Lower leg skin (tissue), 3 donors: Measurements from ENCODE around the gene UCP3.

Experiments
- POLR2A ChIP-seq, 2 donors: fragments of 450-650 bp; IDR thresholded peaks; one replicate each; pipeline ENCODE4 v1.6.1; 2016 to 2017; ENCODE audit warnings: antibody characterized with exemption in 2 of 2, mild to moderate bottlenecking in 1 of 2, moderate library complexity in 1 of 2
- TF ChIP-seq, protein P1 (sequence below), 3 donors: fragments of 450-650 bp; IDR thresholded peaks; one replicate each; pipeline ENCODE4 v1.5.1; 2016; ENCODE audit warnings: antibody characterized with exemption in 3 of 3, mild to moderate bottlenecking in 3 of 3, moderate library complexity in 2 of 3

DNA sequence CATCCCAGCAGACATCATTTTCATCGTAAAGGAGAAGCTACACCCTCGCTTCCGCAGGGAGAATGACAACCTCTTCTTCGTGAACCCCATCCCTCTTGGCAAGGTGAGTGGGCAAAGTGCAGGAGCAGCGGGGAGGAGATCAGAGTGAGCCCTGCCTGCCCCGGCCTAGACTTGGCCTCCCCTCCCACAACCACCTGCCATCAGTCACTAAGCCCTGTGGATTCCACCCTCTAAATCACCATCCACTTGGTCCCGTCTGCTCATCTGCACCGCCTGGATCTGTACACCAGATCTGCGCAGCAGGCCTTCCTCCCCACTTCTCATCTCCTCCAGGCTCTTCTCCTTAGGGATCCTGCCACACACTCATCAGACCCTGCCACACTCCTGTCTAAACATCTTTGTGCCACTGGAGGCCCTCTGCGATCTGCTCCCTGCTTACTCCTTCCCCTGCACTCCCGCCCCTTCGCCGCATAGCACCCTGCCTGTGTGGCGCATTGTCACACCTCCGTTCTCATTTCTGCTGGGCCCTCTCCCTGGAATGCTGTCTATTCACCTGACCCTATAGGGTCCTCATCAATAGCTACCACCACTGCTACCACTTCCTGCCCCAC lies 40.4 kb downstream of the UCP3 start:
- TF ChIP-seq, protein P1, sequence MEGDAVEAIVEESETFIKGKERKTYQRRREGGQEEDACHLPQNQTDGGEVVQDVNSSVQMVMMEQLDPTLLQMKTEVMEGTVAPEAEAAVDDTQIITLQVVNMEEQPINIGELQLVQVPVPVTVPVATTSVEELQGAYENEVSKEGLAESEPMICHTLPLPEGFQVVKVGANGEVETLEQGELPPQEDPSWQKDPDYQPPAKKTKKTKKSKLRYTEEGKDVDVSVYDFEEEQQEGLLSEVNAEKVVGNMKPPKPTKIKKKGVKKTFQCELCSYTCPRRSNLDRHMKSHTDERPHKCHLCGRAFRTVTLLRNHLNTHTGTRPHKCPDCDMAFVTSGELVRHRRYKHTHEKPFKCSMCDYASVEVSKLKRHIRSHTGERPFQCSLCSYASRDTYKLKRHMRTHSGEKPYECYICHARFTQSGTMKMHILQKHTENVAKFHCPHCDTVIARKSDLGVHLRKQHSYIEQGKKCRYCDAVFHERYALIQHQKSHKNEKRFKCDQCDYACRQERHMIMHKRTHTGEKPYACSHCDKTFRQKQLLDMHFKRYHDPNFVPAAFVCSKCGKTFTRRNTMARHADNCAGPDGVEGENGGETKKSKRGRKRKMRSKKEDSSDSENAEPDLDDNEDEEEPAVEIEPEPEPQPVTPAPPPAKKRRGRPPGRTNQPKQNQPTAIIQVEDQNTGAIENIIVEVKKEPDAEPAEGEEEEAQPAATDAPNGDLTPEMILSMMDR (IDR thresholded peaks at IDR 0.05): no peak
- no peak for TF ChIP-seq POLR2A (IDR thresholded peaks at IDR 0.05)
